ENCODE data around the gene ELAC1.

GRCh38 chr18:51029378-51029693, 61.5 kb downstream of the ELAC1 start:
- TF ChIP-seq CTCF (IDR thresholded peaks at IDR 0.05) (no peak), POLR2A (IDR thresholded peaks at IDR 0.05) (no peak)

Data from heart left ventricle (tissue), 13 donors.